ENCODE data around the gene CIAO2A.

DNA sequence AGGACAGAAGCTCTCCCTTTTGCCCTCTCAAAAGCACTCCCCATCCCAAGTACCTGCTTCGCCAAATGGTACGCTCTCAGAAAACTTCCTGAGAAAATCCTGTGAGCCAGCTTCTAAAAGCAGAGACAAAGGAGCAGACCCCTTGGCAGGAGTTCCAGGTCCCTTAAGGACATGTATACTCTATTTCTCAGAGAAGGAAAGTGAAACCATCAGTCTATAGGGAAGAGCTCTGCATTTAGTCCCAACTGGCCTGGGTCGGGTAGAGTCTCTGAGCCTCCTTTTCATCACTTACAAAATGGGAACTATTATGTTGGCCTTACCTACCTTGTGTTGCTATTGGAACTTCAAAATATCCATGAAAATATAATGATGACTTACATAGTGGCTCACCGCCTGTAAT lies 67.0 kb downstream of the CIAO2A start:
- TF ChIP-seq CTCF (IDR thresholded peaks at IDR 0.05), result no peak
- TF ChIP-seq, protein P1, sequence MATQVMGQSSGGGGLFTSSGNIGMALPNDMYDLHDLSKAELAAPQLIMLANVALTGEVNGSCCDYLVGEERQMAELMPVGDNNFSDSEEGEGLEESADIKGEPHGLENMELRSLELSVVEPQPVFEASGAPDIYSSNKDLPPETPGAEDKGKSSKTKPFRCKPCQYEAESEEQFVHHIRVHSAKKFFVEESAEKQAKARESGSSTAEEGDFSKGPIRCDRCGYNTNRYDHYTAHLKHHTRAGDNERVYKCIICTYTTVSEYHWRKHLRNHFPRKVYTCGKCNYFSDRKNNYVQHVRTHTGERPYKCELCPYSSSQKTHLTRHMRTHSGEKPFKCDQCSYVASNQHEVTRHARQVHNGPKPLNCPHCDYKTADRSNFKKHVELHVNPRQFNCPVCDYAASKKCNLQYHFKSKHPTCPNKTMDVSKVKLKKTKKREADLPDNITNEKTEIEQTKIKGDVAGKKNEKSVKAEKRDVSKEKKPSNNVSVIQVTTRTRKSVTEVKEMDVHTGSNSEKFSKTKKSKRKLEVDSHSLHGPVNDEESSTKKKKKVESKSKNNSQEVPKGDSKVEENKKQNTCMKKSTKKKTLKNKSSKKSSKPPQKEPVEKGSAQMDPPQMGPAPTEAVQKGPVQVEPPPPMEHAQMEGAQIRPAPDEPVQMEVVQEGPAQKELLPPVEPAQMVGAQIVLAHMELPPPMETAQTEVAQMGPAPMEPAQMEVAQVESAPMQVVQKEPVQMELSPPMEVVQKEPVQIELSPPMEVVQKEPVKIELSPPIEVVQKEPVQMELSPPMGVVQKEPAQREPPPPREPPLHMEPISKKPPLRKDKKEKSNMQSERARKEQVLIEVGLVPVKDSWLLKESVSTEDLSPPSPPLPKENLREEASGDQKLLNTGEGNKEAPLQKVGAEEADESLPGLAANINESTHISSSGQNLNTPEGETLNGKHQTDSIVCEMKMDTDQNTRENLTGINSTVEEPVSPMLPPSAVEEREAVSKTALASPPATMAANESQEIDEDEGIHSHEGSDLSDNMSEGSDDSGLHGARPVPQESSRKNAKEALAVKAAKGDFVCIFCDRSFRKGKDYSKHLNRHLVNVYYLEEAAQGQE (IDR thresholded peaks at IDR 0.05; ENCODE audit: insufficient read depth in 1 of 2, low read depth in 2 of 2, low read length in 1 of 2), result no peak
